GM21717 (cell line): ENCODE results near the gene THAP11.
"Not testable (repeated sequence)": the region's sequence is repeated elsewhere in the genome, so short reads cannot be mapped to it uniquely, and the experiment has no call there.

ENCODE experiments used
- ATAC-seq: cut with Tn5 transposase; IDR thresholded peaks from one replicate; pipeline ENCODE4 v1.9.1; 2021; ENCODE audit warnings: mild to moderate bottlenecking, moderate library complexity; ENCODE audit not compliant: unreplicated experiment

The THAP11 gene

DNA sequence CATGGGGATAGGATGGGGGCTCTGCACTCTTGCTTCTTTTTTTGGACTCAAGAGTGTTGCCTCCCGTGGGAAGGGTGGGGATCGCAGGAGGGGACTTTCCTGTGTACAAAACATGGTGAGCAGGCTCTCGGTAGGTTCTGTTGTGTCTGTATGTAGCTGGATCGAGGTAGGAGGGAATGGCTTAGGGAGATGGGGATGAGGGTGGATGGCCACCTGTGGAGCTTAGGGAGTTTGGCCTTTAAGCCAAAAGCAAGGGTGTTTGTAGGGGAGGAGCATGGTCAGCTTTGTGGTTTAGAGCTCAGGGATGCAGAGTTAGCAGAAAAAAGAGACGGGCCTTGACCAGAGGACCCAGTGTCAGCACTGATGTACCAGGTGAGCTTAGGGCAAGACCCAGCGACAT lies 19.8 kb downstream of the THAP11 start:
- ATAC-seq, result no peak

DNA sequence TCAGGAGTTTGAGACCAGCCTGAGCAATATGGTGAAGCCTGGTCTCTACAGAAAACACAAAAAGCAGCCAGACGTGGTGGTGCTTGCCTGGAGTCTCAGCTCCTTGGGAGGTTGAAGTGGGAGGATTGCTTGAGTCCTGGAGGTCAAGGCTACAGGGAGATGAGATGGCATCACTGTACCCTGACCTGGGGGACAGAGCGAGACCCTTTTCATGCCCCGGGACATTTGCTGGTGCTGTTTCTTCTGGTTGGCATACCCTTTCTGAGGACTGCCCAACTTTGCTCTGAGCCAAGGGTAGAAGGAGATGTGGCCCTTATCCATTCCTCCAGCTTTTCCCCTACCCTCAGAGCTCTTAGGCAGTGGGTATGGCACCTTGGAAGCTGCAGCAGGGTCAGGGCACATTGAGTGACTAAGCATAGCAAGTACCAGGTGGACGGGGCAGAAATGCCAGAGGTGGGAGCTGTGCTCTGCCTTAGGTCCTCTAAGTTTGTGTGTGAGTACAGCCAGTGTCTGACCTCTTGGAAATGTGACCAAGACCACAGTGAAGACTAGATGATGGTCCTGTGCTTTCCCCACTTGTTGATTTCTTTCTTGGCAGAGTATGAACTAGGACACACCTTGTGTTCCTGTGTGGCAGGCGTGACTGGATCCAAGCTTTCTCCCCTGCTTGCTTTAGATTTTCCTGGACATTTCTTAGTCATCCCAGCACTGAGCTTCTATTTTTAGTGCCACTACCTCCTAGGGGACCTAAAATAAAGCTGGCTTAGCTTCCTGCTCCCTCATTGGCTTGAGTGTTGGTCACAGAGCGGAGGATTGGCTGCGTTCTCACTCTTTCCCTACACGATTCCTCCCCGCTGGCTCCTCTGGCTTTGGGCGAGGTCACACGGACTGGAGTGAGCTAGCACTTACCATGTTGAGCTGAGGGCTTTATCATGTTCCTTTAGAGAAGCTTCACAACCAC lies 20.8 kb downstream of the THAP11 start:
- no peak for ATAC-seq

DNA sequence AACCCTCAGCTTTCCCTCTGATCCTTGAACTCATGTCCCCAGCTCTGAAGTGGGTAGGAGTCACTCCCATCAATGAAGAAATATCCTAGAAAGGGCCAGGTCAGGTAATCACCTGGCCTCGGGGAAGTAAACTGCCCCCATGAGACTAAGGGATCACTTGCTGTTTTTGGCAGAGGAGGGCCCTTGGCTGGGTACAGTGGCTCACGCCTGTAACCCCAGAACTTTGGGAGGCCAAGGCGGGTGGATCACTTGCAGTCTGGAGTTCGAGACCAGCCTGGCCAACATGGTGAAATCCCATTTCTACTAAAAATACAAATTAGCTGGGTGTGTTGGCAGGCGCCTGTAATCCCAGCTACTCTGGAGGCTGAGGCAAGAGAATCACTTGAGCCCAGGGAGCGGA lies 21.9 kb downstream of the THAP11 start:
- ATAC-seq, result not testable (repeated sequence)

DNA sequence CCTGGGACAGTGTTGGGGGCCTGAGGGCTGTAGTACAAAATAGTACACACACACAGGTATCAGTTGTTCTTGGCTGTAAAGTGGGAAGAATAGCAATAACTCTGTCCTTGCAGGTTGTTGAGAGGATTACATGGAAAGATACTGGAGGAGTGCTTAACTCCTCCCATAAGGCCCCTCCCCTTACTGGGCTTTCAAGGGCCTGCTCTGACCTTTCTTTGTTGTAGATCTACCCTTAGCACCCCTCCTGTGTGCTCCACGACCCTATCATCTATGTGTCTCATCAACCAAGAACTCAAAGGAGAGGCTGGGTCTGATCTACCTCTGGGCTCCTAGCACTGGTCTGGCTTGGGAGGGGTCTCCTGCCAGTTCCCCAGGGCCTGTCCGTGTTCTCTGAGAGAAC lies 22.5 kb downstream of the THAP11 start:
- no peak for ATAC-seq

DNA sequence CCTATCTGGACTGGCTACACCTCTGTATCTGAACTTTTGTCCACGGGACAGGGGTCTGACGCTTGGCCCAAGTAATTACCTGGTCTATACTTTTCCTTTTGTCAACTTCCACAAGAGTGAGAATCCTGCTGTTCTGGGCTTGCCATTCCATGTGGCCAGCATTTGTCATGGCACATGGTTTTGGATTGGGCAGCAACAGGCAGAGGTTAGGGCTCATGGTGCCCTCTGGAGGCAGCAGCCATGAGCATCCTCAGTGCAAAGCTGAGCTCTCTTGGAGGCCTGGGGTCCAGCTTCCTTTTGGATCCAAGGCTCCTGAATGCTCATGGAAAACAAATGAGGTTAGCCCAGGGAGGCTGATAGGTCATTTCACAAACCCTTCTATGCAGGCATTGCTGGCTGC lies 23.2 kb downstream of the THAP11 start:
- ATAC-seq, result no peak

DNA sequence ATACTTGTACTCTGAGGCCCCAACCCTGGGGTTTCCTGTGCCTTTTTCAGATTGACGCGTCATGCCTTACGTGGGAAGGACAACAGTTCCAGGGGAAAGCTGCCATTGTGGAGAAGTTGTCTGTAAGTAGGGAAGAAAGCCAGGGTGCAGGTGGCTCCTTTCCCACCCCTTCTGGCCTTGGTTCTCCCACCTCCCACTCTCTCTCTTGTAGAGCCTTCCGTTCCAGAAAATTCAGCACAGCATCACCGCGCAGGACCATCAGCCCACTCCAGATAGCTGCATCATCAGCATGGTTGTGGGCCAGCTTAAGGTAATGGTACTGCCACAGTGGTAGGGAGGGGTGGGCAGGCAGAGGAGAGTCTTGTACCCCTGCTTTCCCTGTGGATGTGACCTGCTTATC lies 26.2 kb downstream of the THAP11 start:
- no peak for ATAC-seq

DNA sequence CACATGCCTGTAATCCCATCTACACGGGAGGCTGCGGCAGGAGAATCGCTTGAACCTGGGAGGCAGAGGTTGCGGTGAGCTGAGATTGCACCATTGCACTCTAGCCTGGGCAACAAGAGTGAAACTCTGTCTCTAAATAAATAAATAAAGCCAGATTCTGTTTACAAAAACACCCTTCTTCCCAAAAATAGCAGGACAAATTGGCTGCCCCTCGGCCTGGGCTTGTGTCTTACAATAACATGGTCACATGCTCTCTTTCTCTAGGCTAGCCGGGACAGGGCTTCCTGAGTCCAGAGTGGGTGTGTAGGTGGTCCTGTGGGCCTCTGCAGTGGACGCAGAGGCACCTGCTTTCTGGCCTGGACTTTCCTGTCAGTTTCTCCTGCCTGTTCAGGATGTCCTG lies 27.5 kb downstream of the THAP11 start:
- no peak for ATAC-seq

DNA sequence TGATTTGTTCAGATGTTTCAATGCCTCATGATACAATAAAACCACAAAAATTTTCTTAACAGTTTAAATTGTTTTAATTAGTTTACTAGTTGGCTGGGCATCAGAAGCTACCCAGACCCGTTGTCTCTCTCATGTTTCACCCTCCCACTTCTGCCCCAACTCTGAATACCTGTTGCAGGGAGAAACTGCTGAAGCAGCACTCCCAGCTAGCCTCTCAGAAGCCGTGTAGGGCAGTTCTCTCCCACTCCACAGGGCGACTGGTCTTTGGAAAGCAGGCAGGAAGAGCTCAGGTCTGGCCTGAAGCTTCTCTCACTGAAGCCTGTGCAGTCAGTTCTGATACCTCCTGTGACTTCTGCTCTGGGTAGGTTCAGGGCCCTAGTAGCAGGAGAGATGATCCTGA lies 29.1 kb downstream of the THAP11 start:
- no peak for ATAC-seq

DNA sequence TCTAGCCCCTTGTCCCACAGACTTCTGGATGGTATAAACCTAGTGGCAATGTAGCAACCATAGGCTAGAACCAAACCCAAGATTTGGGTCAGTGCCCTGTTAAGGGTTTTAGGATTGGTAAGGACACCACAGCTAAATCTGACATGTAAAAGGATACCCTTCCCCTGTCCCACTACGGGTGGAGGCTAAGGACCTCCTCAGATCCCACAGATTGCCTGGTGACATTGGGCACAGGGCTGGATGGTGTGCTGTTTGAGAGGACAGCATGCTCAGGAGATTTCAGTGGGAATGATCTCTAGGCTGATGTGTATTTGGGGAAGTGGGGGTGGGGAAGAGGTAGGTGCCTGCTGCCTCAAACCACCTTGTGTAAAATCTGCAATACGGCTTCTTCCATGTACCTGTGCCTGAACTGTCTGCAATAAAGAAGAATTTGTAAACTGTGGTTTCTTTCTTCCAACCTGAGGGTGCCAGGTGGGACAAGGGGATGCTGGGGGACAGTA lies 30.1 kb downstream of the THAP11 start:
- ATAC-seq, result no peak

DNA sequence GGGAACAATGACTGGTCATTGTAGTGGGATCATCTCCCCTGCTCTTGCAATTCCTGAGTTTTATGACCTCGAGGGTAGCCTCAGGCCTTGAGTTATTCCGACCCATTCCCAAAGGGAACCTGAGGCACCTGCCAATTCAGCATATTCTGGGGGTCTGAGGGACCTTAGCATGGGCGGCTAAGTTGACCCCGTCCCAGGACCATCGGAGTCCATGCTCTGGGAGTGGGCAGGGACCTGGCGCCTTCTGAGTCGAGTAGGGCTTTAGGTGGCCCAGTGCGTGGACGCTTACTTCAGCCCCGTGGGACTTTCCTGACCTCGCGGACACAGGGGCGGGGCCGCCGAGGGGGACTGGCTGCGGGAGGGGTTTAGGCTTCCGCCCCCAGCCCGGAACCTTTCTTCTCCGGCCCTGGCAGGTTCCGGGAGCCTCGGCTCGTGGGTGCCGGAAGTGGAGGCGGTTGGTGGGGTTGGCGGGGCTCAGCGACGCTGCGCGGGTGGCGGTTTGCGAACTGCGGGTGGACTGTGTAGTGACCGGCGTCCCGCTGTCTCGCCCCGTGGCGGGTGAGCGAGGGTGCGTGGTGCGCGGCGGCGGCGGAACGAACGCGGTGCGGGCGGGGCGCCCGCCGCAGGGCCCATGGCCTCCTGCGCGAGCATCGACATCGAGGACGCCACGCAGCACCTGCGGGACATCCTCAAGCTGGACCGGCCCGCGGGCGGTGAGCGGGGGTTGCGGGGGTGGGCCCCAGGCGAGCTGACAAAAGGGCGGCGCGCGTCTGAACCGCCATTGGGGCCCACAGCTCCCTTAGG lies 30.7 kb downstream of the THAP11 start, which contains the start of gene EDC4:
Gene EDC4, plus strand, starts transcription at position 422 of the 804 bp plus-strand sequence. Its CDS starts 210 bp downstream, at position 632.
- peak; percentile 63 for ATAC-seq

DNA sequence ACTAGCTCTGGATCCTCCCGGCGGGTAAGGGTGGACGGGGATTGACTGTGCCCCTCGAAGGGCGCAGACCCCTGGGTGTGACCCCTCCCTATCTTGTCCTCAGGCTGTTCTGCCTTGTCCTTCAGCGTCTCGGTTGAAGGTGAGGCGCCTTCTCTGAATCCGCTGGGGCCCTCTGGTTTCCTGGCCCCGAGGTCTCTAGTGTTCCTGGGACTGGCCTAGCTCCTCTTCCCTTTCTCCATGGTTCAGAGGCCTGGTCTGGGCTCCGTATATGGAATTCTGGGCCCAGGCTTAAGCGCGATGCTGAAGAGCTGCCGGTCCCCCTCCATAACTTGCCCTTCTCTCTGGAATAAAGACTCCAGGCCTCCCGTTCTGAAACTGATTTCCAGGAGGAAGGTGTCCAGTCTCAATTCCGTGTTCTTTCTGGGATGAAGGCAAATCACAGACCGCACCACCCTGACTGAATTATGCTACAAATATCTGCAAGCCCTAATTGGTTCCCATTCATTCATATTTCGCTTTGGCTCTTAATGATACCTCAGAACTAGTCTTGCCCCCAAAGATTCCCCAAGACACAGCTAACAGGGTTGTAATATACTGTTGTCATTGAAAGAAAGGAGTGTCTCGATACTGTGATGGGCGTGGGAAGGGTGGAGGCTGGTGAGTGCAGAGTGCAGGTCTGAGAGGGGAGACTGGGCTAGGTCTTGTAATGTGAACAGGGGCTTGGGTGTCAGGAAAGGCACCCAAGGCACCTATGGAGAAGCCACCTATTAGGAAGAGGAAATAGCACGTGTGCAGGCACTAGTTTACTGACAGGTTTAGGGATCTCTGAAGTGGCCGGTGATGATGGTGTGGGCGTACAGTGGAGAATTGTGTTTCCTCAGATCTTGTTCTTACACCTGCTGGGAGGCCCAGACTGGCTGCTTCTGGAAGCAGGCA lies 31.6 kb downstream of the THAP11 start:
- no peak for ATAC-seq

DNA sequence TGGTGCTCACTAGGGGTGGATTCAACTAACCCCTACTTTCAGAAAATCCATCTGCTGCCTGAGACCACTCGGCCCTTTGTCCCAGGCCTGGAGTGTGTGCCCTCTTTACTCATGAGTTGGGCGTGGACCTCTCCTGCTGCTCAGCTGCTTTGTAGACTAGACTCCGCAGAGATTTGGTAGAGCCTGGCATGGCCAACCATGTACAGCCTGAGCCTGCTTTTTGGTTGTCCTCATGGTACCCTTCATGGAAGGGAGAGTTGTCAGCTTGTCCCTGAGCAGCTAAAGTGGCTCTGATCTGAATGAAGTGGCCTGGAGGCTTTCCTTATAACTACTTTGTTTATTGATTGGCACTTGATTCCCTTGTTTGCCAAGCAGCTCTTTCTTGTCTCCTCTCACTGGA lies 32.3 kb downstream of the THAP11 start:
- ATAC-seq, result no peak

DNA sequence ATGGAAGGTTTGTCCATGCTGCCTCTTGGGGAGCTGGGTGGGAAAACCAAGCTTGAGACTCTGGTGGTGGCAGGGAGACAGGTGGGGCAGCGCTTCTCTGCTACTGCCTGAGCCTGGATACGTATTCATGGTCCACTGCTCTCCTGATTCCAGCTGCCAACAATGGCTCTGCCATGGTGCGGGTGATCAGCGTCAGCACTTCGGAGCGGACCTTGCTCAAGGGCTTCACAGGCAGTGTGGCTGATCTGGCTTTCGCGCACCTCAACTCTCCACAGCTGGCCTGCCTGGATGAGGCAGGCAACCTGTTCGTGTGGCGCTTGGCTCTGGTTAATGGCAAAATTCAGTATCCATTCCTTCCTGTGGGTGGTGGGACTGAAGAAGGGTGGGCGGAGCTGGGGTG lies 34.9 kb downstream of the THAP11 start:
- no peak for ATAC-seq

DNA sequence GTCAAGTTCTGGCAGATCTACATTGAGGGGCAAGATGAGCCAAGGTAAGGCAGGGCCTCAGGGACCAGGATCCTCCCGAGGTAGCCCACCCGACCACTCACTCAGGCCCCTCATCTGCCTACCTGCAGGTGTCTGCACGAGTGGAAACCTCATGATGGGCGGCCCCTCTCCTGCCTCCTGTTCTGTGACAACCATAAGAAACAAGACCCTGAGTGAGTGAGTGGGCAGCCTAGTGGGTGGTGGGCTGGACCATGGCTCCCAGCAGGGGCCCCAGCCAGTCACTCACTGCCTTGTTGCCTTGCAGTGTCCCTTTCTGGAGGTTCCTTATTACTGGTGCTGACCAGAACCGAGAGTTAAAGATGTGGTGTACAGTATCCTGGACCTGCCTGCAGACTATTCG lies 36.1 kb downstream of the THAP11 start:
- no peak for ATAC-seq

DNA sequence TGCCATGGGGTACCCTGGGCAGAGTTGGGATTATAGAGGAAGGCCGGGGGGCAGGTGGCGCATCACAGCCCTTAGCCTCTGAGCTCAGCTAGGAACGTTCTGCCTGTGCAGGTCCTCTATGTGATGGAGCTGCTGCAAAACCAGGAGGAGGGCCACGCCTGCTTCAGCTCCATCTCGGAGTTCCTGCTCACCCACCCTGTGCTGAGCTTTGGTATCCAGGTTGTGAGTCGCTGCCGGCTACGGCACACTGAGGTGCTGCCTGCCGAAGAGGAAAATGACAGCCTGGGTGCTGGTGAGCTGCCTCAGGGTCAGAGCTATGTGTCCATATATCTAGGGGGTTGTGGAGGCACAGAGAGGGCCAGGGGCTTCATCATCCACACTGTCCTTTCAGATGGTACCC lies 36.7 kb downstream of the THAP11 start:
- ATAC-seq, result no peak

DNA sequence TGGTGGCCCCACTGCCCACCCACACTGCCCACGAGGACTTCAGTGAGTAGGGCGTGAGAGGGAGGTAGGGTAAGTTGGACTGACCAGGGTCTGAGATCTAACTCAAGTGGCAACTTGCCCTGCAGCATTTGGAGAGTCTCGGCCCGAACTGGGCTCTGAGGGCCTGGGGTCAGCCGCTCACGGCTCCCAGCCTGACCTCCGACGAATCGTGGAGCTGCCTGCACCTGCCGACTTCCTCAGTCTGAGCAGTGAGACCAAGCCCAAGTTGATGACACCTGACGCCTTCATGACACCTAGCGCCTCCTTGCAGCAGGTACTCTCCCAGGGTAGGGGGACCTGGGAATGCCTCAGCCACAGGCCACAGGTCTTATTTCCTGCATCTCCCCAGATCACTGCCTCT lies 37.3 kb downstream of the THAP11 start:
- no peak for ATAC-seq

DNA sequence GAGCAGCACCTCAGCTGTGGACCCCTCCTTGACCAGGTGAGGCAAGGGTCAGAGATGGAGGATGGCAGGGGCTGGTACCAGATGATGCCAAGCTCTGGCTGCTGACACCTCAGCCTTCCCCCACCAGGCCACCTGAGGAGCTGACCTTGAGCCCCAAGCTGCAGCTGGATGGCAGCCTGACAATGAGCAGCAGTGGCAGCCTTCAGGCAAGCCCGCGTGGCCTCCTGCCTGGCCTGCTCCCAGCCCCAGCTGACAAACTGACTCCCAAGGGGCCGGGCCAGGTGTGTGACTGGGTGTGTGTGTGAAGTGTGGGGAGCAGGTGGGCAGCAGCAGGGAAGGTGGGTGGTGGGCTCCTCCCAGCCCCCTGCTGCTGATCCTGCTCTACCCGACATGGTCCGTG lies 37.8 kb downstream of the THAP11 start:
- ATAC-seq, result no peak

DNA sequence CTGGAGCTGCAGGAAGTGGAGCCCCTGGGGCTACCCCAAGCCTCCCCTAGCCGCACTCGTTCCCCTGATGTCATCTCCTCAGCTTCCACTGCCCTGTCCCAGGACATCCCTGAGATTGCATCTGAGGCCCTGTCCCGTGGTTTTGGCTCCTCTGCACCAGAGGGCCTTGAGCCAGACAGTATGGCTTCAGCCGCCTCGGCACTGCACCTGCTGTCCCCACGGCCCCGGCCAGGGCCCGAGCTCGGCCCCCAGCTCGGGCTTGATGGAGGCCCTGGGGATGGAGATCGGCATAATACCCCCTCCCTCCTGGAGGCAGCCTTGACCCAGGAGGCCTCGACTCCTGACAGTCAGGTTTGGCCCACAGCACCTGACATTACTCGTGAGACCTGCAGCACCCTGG lies 38.5 kb downstream of the THAP11 start:
- ATAC-seq, result no peak

DNA sequence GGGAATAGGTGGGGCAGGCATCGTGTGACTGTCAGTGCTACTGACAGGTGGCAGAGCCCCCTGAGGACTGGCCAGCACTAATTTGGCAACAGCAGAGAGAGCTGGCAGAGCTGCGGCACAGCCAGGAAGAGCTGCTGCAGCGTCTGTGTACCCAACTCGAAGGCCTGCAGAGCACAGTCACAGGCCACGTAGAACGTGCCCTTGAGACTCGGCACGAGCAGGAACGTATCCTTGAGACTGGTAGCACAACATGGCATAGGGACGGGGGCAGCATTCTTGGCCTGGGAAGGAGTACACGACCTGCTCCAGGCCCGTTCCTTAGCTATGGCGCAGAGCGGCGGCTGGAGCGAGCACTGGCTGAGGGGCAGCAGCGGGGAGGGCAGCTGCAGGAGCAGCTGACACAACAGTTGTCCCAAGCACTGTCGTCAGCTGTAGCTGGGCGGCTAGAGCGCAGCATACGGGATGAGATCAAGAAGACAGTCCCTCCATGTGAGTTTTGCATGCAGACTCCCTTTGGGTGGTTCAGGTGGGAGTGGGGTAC lies 39.6 kb downstream of the THAP11 start:
- ATAC-seq, result no peak

DNA sequence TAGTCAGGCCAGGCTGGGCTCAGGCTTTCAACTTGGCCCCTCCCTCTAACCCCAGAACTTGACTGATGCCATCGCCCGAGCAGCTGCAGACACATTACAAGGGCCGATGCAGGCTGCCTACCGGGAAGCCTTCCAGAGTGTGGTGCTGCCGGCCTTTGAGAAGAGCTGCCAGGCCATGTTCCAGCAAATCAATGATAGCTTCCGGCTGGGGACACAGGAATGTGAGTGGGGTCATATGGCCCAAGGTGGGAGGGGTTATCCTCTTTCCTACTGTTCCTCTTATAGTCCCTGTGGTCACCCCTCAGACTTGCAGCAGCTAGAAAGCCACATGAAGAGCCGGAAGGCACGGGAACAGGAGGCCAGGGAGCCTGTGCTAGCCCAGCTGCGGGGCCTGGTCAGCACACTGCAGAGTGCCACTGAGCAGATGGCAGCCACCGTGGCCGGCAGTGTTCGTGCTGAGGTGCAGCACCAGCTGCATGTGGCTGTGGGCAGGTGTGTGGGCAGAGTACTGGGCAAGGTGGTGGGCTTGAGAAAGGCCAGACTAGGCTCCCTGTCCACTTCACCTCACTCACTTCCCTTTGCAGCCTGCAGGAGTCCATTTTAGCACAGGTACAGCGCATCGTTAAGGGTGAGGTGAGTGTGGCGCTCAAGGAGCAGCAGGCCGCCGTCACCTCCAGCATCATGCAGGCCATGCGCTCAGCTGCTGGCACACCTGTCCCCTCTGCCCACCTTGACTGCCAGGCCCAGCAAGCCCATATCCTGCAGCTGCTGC lies 40.4 kb downstream of the THAP11 start:
- ATAC-seq, result no peak
